HUES64 (cell line): ENCODE results near the gene GRAP.

Experiments
- H3K27ac ChIP-seq: 2 replicates; pipeline ENCODE4 v1.7.0; 2013; ENCODE audit warnings: low read depth, low read length, inconsistent platforms
- H3K27me3 ChIP-seq: 2 replicates; pipeline ENCODE4 v1.6.1; 2013; ENCODE audit warnings: mild to moderate bottlenecking, low read length; ENCODE audit not compliant: insufficient read depth
- H3K36me3 ChIP-seq: 2 replicates; pipeline ENCODE4 v1.6.1; 2013; ENCODE audit warnings: mild to moderate bottlenecking, low read length; ENCODE audit not compliant: insufficient read depth
- H3K4me1 ChIP-seq: 2 replicates; pipeline ENCODE4 v1.6.1; 2013; ENCODE audit warnings: mild to moderate bottlenecking, low read length, moderate library complexity; ENCODE audit not compliant: insufficient read depth
- H3K4me3 ChIP-seq: 2 replicates; pipeline ENCODE4 v1.5.1; 2013; ENCODE audit warnings: mild to moderate bottlenecking, low read length, moderate library complexity
- H3K9ac ChIP-seq: 2 replicates; pipeline ENCODE4 v1.6.1; 2013; ENCODE audit warnings: mild to moderate bottlenecking, low read depth, low read length
- H3K9me3 ChIP-seq: 2 replicates; pipeline ENCODE4 v1.6.1; 2013; ENCODE audit warnings: low read depth, low read length; ENCODE audit not compliant: insufficient read depth
- WGBS: fragments of 150-250, 120-280 bp; methylation state at CpG from one replicate; pipeline ENCODE4 v1.1.7; 2013; ENCODE audit warnings: missing lambda C conversion rate; 5-methylcytosine and 5-hydroxymethylcytosine counted together

The GRAP gene

DNA sequence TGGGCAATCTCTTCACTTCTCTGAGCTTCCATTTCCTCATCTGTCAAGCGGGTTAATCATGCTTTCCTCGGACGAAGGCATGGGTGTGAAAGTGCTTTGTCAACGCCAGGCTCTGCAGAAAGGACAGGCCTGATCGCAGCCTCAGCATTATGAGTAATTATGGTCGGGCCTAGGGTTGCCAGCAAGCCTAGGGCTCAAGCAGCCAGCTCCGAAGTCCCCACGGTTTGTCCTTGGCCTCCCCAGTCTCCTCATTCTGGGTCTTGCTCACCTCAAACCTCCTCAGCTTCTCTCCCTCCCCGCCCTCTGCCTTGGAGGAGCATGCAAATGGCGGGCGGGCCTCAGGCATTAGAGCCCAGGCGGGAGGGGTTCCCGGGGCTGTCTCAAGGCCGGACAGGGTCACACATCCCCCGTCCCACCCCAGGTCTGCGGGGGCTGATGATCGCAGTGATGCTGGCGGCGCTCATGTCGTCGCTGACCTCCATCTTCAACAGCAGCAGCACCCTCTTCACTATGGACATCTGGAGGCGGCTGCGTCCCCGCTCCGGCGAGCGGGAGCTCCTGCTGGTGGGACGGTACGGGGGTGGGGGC is 32.0 kb downstream of the GRAP start:
- no peak overlapping the region for H3K9ac ChIP-seq
- H3K4me1 ChIP-seq = no peaks in the 10 kb centered on the region
- no peak overlapping the region for H3K4me3 ChIP-seq
- WGBS = 89% methylated on average over 29 of the region's 29 CpGs
- H3K36me3 ChIP-seq = no peaks in the 10 kb centered on the region
- H3K27ac ChIP-seq = no peak overlapping the region
- no peaks in the 10 kb centered on the region for H3K9me3 ChIP-seq
- peaks cover 2% of the 10 kb centered on the region; the same call in 1 of the 2 replicates for H3K27me3 ChIP-seq

DNA sequence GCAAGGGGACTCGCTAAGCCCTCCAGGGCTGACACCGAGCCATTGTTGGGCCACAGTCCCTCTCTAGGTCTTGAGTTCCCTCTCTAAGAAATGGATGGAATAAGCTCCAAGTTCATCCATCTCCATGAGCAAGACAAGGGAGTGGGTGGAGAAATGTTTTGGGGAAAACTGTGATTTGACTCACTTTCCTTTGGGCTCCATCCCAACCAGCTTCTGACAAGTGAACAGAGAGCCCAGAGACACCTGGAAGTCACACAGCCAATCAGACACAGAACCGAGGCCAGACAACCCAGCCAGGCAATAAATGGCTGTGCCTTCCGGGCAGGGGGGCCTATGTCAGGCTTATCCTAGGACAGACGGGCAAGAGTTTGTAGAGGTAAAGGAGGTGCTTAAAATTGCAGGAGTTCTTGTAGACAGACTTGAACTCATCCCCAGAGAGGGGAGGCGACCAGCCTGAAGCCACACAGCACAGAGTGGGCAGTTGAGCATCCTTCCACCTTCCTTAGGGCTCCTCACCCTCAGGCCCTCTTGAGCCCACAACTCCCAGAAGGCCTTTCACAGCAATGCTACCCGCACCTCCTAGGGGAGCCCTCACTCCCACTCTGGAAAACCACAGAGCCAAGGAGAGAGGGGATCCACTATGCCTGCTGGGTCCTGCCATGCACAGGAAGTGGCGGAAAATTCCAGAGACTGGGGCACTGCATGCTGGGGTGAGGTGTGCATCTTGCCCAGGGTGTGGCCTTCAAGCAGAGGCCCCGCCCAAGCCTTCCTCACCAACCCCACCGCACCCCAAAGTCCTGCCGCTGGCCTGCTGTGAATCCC is 32.7 kb downstream of the GRAP start:
- no peaks in the 10 kb centered on the region for H3K4me1 ChIP-seq
- H3K9ac ChIP-seq = no peak overlapping the region
- WGBS = 93% methylated on average over 11 of the region's 11 CpGs
- no peak overlapping the region for H3K27ac ChIP-seq
- H3K4me3 ChIP-seq = no peak overlapping the region
- H3K27me3 ChIP-seq = no peaks in the 10 kb centered on the region
- no peaks in the 10 kb centered on the region for H3K36me3 ChIP-seq
- no peaks in the 10 kb centered on the region for H3K9me3 ChIP-seq

DNA sequence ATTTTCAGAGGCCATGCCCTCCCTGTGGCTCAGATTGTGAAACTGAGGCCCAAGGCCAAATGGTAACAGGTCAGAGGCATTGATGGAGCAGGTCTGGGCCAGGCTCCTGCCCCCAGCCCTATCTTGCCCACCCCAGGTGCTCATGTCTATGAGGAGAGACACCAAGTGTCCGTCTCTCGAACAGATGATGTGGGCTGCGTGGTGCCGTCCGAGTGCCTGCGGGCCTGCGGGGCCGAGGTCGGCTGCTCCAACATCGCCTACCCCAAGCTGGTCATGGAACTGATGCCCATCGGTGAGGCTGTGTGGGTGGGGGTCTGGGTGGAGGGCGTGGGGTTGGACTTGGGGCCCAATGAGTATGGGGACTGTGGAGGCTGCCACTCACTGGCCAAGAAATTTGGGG is 33.5 kb downstream of the GRAP start:
- 95% methylated on average over 12 of the region's 12 CpGs for WGBS
- Histone ChIP-seq H3K4me3 (no peak overlapping the region), H3K4me1 (no peaks in the 10 kb centered on the region), H3K9me3 (no peaks in the 10 kb centered on the region), H3K9ac (no peak overlapping the region), H3K27ac (no peak overlapping the region), H3K36me3 (no peaks in the 10 kb centered on the region), H3K27me3 (no peaks in the 10 kb centered on the region)

DNA sequence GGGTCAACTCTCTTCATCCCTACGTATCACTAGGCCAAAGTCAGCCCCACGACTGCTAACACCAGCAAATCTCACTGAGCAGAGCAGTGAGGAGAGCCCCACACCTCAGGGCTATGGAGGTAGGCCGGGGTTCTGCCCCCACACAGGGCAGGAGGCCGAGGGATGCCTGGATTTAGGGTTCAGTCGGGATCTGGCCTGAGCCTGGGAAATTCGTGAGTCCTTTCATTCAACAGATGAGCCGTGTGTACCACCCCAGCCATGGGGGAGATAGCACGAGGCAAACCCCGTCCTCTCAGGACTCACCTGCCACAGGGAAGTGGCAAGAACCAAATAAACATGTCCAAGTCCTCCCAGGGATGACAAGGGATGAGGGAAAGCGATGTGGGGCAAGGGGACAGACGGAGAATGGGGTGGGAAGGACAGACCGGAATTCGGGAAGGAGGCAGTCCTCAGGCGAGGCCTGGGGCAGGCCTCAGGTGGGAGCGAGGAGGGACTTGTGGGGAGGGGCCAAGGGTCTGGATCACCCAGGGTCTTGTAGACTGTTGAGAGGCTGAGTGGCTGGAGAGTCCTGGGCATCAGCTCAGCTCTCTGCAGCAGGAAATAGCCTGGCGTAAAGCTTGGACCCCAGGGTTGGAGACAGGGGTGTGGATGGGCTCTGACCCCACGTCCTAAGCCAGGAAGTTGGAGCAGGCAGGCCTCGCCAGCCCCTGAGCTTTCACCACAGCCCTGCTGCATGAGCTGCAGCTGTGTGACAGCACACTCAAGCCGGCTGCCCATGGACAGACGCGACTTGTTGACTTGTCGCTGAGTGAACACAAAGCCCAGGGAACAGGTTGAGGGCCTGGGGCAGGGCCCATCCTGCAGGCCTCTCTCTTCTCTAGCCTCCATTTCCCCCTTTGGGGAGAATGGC is 34.3 kb downstream of the GRAP start:
- no peak overlapping the region for H3K9ac ChIP-seq
- 91% methylated on average over 22 of the region's 22 CpGs for WGBS
- no peak overlapping the region for H3K27ac ChIP-seq
- H3K27me3 ChIP-seq = no peaks in the 10 kb centered on the region
- no peak overlapping the region for H3K4me3 ChIP-seq
- H3K4me1 ChIP-seq = no peaks in the 10 kb centered on the region
- H3K36me3 ChIP-seq = no peaks in the 10 kb centered on the region
- H3K9me3 ChIP-seq = no peaks in the 10 kb centered on the region

DNA sequence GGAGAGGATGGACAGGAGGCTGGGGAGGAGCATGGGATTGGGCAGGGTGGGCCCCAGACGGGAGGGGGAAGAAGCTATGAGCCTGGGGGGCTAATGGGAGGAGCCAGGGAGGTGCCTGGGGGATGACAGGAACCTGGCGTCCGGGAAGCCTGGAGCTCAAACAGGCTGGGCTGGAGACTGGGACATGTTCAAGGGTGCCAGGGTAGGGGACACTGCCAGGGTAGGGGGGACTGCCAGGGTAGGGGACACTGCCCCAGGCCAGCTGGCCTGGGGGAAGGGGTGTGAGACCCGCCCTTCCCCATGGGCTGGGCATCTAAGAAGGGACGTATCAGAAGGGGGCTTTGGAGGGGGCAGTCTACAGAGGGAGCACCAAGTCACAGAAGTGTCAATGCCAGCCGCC is 35.2 kb downstream of the GRAP start:
- H3K36me3 ChIP-seq = no peaks in the 10 kb centered on the region
- no peaks in the 10 kb centered on the region for H3K27me3 ChIP-seq
- H3K4me3 ChIP-seq = no peak overlapping the region
- H3K27ac ChIP-seq = no peak overlapping the region
- H3K4me1 ChIP-seq = no peaks in the 10 kb centered on the region
- H3K9ac ChIP-seq = no peak overlapping the region
- 82% methylated on average over 6 of the region's 6 CpGs for WGBS
- H3K9me3 ChIP-seq = 0 out of 2 replicates have a peak, but pooled peaks cover 3% of the 10 kb centered on the region

DNA sequence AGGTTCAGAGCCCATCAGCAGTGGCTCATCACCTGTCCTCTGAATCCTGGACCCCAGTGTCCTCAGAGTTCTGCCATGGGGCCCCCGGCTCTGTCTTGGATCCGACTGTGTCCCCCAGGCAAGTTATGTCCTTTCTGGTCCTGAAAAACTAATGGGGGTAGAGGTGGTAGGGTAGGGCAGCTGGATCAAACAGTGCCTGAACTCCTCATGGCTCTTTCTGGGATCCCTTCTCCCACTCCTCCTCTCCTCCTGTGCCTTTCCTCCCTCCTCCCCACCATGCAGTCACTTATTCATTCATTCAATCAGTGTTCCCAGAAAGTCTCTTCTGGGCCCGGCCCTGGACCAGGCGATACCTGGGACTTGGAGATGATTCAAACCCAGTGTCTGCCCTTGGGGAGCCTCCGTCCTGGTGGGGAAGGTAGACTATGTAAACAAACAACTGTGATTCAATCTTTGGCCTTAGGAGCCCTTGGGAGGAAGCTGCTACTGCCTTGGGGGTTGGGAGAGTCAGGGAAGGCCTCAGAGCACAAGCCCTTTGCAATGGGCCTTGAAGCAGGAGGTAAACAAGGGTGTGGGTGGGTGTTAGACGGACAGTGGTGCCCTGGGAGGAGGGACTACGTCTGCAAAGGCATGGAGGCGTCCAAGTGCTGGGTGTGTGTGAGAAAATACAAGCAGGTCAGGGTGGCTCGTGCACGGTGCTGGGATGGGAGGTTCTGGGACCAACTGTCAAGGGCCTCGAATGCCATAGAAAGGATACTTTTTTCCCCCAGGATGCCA is 35.8 kb downstream of the GRAP start:
- WGBS = 58% methylated on average over 11 of the region's 11 CpGs
- H3K9me3 ChIP-seq = 0 out of 2 replicates have a peak, but pooled peaks cover 6% of the 10 kb centered on the region
- no peaks in the 10 kb centered on the region for H3K27me3 ChIP-seq
- H3K4me1 ChIP-seq = no peaks in the 10 kb centered on the region
- H3K9ac ChIP-seq = no peak overlapping the region
- no peak overlapping the region for H3K4me3 ChIP-seq
- no peak overlapping the region for H3K27ac ChIP-seq
- no peaks in the 10 kb centered on the region for H3K36me3 ChIP-seq

DNA sequence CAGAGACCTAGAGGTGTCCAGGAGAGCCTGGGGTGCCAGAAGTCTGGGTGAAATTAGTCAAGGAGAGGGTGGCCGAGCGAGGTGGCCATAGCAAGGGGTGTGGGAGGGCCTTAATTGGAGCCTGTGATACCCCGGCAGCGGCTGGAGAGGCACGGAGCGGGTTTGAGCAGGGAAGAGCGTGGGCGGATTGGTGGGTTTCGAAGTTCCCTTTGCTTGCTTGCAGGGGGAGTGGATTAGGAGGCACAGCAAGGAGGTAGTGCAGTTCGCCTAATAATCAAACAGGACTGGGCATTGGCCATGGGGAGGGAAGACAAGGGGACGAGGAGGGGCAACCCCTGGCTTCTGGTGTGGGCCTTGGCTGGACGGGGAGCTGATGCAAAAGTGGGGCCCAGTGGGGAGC is 36.8 kb downstream of the GRAP start:
- WGBS = 90% methylated on average over 12 of the region's 12 CpGs
- H3K27ac ChIP-seq = no peak overlapping the region
- no peaks in the 10 kb centered on the region for H3K36me3 ChIP-seq
- no peaks in the 10 kb centered on the region for H3K4me1 ChIP-seq
- 0 out of 2 replicates have a peak, but pooled peaks cover 6% of the 10 kb centered on the region for H3K9me3 ChIP-seq
- no peaks in the 10 kb centered on the region for H3K27me3 ChIP-seq
- no peak overlapping the region for H3K9ac ChIP-seq
- H3K4me3 ChIP-seq = no peak overlapping the region

DNA sequence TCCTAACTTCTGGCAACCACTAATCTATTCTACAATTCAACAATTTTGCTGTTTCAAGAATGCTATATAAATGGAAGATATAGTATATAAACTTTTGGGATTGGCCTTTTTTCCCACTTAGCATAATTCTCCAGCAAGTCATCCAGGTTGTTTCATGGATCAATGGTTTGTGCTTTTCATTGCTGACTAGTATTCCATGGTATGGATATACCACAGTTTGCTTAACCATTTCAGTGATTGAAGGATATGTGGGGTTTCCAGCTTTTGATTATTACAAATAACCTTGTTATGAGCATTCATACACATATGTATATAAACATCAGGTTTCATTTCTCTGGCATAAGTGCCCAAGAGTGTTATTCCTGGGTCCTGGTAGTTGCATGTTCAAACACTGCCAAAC is 40.1 kb downstream of the GRAP start:
- Histone ChIP-seq H3K9me3 (0 out of 2 replicates have a peak, but pooled peaks cover 6% of the 10 kb centered on the region), H3K27me3 (no peaks in the 10 kb centered on the region), H3K4me1 (peaks cover 9% of the 10 kb centered on the region), H3K27ac (no peak overlapping the region), H3K9ac (no peak overlapping the region), H3K4me3 (no peak overlapping the region), H3K36me3 (peaks cover 13% of the 10 kb centered on the region)

DNA sequence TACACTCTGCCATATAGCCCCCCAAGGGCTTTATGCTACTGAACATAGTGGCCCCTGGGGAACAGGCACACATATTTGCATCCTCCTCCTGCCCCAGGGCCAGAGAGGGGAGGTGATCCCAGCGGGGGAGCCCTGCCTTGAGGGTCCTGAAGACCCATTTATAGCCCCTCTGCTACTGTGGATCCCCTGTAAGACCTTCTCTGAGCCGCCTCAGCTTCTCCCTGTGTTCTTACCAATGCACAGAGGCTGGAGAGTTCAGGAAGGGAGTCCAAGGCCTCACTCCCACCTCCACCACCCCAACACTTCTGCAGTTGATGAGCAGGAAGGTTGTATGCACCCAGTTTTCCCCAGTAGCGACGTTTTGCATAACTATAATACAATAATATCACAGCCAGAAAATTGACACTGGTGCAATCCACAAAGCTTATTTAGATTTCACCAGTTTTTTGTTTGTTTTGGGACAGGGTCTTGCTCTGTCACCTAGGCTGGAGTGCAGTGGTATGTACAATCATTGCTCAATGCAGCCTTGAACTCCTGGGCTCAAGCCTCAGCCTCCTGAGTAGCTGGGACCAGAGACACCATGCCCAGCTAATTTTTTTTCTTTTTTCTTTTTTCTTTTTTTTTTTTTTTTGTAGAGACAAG is 40.8 kb downstream of the GRAP start:
- H3K36me3 ChIP-seq = peaks cover 20% of the 10 kb centered on the region
- no peaks in the 10 kb centered on the region for H3K27me3 ChIP-seq
- H3K9ac ChIP-seq = no peak overlapping the region
- H3K9me3 ChIP-seq = 0 out of 2 replicates have a peak, but pooled peaks cover 6% of the 10 kb centered on the region
- no peak overlapping the region for H3K4me3 ChIP-seq
- peaks cover 9% of the 10 kb centered on the region for H3K4me1 ChIP-seq
- H3K27ac ChIP-seq = no peak overlapping the region
- WGBS = 87% methylated on average over 4 of the region's 4 CpGs

DNA sequence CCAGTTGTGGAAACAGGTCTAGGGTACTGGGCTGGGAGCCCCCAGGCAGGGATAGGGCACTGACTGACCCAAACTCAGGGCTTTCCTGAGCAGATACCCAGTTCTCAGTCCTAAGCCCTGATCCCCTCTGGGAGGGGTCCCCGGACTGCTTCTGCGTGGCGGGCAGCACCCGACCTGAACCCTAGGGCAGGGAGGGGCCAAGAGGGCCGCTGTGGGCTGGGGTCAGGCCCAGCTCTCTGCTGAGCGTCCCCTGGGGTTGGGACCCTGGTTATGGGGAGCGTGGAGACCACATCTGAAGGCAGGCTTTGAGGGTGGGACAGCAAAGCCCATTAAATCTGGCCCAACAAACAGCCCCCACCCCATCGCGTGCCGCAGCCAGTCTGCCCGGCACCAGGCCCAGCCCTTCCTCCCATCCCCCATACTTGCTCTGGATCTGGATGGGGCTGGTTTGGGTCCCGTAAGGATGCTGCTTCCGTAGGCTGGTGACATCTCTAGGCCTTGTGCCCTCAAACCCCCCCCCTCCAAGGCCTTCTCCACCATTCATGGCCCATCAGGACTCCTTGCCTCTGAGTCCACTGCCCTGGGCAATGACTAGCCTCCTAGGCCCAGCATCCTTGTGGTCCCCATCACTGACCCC is 41.5 kb downstream of the GRAP start:
- H3K27ac ChIP-seq = peak overlapping the region; percentile 83
- WGBS = 71% methylated on average over 13 of the region's 13 CpGs
- peaks cover 9% of the 10 kb centered on the region for H3K4me1 ChIP-seq
- H3K9me3 ChIP-seq = 0 out of 2 replicates have a peak, but pooled peaks cover 6% of the 10 kb centered on the region
- peaks cover 24% of the 10 kb centered on the region for H3K36me3 ChIP-seq
- peak overlapping the region; percentile 88 for H3K9ac ChIP-seq
- no peaks in the 10 kb centered on the region for H3K27me3 ChIP-seq
- H3K4me3 ChIP-seq = peak overlapping the region; percentile 89
